OCI-LY1 (cell line): ENCODE data around the gene MYO1D.

Source experiments
- H2AFZ ChIP-seq: fragments of 200-600 bp; sonication (generic), shearing (Covaris generic); 2 replicates; pipeline ENCODE4 v1.6.0; 2014; ENCODE audit warnings: antibody characterized with exemption, mild to moderate bottlenecking, low read length
- H3F3A ChIP-seq: fragments of 200-600 bp; sonication (generic), shearing (Covaris generic); 2 replicates; pipeline ENCODE4 v1.6.0; 2014; ENCODE audit warnings: mild to moderate bottlenecking, antibody characterized with exemption, low read length, moderate library complexity; ENCODE audit not compliant: insufficient read depth
- H3K27ac ChIP-seq: fragments of 200-600 bp; sonication (generic); 2 replicates; pipeline ENCODE4 v1.5.1; 2014; ENCODE audit warnings: low read length, mixed run types, mild to moderate bottlenecking, low read depth; ENCODE audit not compliant: poor library complexity, severe bottlenecking
- H3K27me3 ChIP-seq: fragments of 200-600 bp; sonication (generic); 2 replicates; pipeline ENCODE4 v1.6.0; 2014; ENCODE audit warnings: antibody characterized with exemption, mild to moderate bottlenecking, low read length, moderate library complexity; ENCODE audit not compliant: insufficient read depth
- H3K36me3 ChIP-seq: fragments of 200-600 bp; sonication (generic); 2 replicates; pipeline ENCODE4 v1.6.1; 2014; ENCODE audit warnings: mild to moderate bottlenecking, antibody characterized with exemption, low read length, moderate library complexity, mixed read lengths; ENCODE audit not compliant: insufficient read depth
- H3K4me1 ChIP-seq: fragments of 200-600 bp; sonication (generic); 2 replicates; pipeline ENCODE4 v1.5.1; 2014; ENCODE audit warnings: mild to moderate bottlenecking, low read length, moderate library complexity; ENCODE audit not compliant: insufficient read depth, severe bottlenecking
- H3K4me2 ChIP-seq: fragments of 200-600 bp; sonication (generic), shearing (Covaris generic); 2 replicates; pipeline ENCODE4 v1.6.1; 2014; ENCODE audit warnings: low read length
- H3K4me3 ChIP-seq: fragments of 200-600 bp; sonication (generic); 2 replicates; pipeline ENCODE4 v1.5.1; 2014; ENCODE audit warnings: low read length, low read depth, mild to moderate bottlenecking, mixed read lengths; ENCODE audit not compliant: poor library complexity, severe bottlenecking
- H3K79me2 ChIP-seq: fragments of 200-600 bp; shearing (Covaris generic); 2 replicates; pipeline ENCODE4 v1.6.1; 2016; ENCODE audit warnings: mixed run types, low read length, mixed read lengths; ENCODE audit not compliant: insufficient read depth
- H3K9ac ChIP-seq: fragments of 200-600 bp; sonication (generic), shearing (Covaris generic); 2 replicates; pipeline ENCODE4 v1.6.1; 2014; ENCODE audit warnings: mild to moderate bottlenecking, low read length, mixed read lengths
- H3K9me2 ChIP-seq: fragments of 200-600 bp; sonication (generic), shearing (Covaris generic); 2 replicates; pipeline ENCODE4 v1.6.1; 2014; ENCODE audit warnings: low read depth, mild to moderate bottlenecking, low read length, mixed read lengths
- H3K9me3 ChIP-seq: fragments of 200-600 bp; shearing (Covaris generic); 2 replicates; pipeline ENCODE4 v1.6.1; 2014; ENCODE audit warnings: low read length, mixed read lengths
- H4K20me1 ChIP-seq: fragments of 200-600 bp; sonication (generic), shearing (Covaris generic); 2 replicates; pipeline ENCODE4 v1.6.0; 2016; ENCODE audit warnings: mild to moderate bottlenecking, low read length; ENCODE audit not compliant: insufficient read depth
- EZH2 ChIP-seq: fragments of 200-600 bp; sonication (generic), shearing (Covaris generic); IDR thresholded peaks from 2 replicates; pipeline ENCODE4 v1.8.0; 2017; ENCODE audit warnings: borderline replicate concordance, mixed run types, mild to moderate bottlenecking, antibody characterized with exemption, low read length, moderate library complexity, mixed read lengths
- TF ChIP-seq, protein P1 (sequence below): fragments of 200-600 bp; sonication (generic), shearing (Covaris generic); IDR thresholded peaks from 2 replicates; pipeline ENCODE4 v1.5.1; 2017; ENCODE audit warnings: mild to moderate bottlenecking, antibody characterized with exemption, low read length, moderate library complexity, mixed read lengths

The MYO1D gene

DNA sequence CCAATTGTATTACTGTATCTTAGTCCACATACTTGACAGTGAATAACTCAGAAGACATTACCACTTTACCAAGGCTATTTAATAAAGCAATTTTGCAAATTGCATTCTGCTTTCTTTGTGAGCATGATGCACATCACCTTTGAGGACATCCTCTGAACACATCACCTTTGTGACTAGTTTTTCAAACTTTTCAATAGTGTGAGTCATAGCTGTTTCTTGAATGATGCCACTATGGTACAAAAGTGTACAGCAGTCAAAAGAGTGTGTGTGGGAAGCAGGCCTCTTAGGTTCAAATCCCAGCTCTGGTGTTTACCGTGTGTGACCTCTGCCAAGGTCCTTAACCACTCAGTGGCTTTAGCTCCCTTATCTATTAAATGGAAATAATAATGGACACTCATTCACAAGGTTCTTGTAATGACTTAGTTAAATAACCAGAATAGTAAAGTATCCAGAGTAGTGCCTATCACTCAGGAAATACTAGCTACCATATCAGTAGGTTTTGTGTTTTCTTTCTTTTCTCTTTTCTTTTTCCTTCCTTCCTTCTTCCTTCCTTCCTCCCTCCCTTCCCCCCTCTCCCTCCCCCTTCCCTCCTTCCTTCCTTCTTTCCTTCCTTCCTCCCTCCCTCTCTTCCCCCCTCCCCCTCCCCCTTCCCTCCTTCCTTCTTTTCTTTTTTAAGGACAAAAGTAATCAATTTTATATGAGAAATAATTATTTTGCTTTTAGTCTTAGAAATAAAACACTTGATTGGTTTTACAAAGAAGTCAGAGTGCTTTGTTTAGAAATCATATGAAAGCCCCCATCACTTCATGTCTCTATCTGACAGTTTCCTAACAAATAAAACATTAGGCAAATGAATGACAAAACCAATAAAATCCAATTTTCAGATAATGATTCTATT, 178.9 kb downstream of the MYO1D start:
- H3K27me3 ChIP-seq, result no peaks in the 10 kb centered on the region
- H3K4me1 ChIP-seq, result no peaks in the 10 kb centered on the region
- H3K9me3 ChIP-seq, result no peaks in the 10 kb centered on the region
- H3K27ac ChIP-seq, result no peak overlapping the region
- no peaks in the 10 kb centered on the region for H3K79me2 ChIP-seq
- no peak overlapping the region for H3K9ac ChIP-seq
- H2AFZ ChIP-seq, result no peak overlapping the region
- H3K36me3 ChIP-seq, result no peaks in the 10 kb centered on the region
- no peaks in the 10 kb centered on the region for H3K9me2 ChIP-seq
- H3K4me3 ChIP-seq, result no peak overlapping the region
- no peaks in the 10 kb centered on the region for H4K20me1 ChIP-seq
- TF ChIP-seq, protein P1, sequence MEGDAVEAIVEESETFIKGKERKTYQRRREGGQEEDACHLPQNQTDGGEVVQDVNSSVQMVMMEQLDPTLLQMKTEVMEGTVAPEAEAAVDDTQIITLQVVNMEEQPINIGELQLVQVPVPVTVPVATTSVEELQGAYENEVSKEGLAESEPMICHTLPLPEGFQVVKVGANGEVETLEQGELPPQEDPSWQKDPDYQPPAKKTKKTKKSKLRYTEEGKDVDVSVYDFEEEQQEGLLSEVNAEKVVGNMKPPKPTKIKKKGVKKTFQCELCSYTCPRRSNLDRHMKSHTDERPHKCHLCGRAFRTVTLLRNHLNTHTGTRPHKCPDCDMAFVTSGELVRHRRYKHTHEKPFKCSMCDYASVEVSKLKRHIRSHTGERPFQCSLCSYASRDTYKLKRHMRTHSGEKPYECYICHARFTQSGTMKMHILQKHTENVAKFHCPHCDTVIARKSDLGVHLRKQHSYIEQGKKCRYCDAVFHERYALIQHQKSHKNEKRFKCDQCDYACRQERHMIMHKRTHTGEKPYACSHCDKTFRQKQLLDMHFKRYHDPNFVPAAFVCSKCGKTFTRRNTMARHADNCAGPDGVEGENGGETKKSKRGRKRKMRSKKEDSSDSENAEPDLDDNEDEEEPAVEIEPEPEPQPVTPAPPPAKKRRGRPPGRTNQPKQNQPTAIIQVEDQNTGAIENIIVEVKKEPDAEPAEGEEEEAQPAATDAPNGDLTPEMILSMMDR, result no peak
- TF ChIP-seq EZH2, result no peak
- H3K4me2 ChIP-seq, result no peak overlapping the region
- no peaks in the 10 kb centered on the region for H3F3A ChIP-seq

DNA sequence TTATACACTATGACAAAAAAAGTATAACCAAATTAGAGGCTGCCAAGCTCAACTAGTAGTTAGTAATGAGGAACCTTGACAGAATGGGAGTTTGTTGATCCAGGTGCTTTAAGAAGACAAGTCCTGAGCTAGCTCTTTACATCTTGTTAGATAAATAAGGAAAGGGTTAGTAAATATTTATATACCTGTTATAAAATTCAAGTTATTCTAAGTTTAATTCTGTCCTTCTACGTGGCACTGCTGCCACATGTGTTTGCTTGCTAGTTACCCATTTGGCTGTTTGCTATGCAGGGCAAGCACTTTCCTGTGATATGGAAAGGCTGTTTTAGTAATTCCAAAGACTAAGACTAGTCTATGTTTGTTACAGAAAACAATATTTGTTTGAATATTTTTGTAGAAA, 180.5 kb downstream of the MYO1D start:
- Histone ChIP-seq H3F3A (no peaks in the 10 kb centered on the region), H3K4me2 (no peak overlapping the region), H3K9me3 (no peaks in the 10 kb centered on the region), H3K27me3 (no peaks in the 10 kb centered on the region), H3K4me3 (no peak overlapping the region), H3K9ac (no peak overlapping the region), H3K36me3 (no peaks in the 10 kb centered on the region), H3K27ac (no peak overlapping the region), H3K4me1 (no peaks in the 10 kb centered on the region), H3K79me2 (no peaks in the 10 kb centered on the region), H2AFZ (no peak overlapping the region), H3K9me2 (no peaks in the 10 kb centered on the region), H4K20me1 (no peaks in the 10 kb centered on the region)
- TF ChIP-seq, protein P1, result no peak
- no peak for TF ChIP-seq EZH2

DNA sequence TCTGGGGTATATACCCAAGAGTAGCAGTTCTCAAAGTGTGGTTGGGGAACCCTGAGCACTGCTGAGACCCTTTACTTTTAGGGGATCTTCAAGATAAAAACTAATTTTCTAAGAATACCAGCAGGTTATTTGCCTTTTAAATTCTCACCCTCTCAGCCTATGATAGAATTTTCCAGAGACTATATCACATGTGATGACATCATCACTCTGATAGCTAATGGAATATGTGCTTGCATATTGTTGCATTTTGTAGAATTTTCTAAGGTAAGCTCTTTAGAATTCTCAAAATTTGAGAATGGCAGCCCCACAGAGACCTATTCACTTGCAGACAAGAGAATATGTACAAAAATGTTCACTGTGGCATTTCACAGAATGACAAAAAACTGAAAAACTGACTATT, 181.1 kb downstream of the MYO1D start:
- no peaks in the 10 kb centered on the region for H3K27me3 ChIP-seq
- no peaks in the 10 kb centered on the region for H4K20me1 ChIP-seq
- no peaks in the 10 kb centered on the region for H3K79me2 ChIP-seq
- H3K9me3 ChIP-seq, result no peaks in the 10 kb centered on the region
- H3K27ac ChIP-seq, result no peak overlapping the region
- H3K36me3 ChIP-seq, result no peaks in the 10 kb centered on the region
- H3K4me1 ChIP-seq, result no peaks in the 10 kb centered on the region
- TF ChIP-seq, protein P1, result no peak
- TF ChIP-seq EZH2, result no peak
- H2AFZ ChIP-seq, result no peak overlapping the region
- H3K9me2 ChIP-seq, result no peaks in the 10 kb centered on the region
- H3K4me3 ChIP-seq, result no peak overlapping the region
- no peaks in the 10 kb centered on the region for H3F3A ChIP-seq
- no peak overlapping the region for H3K9ac ChIP-seq
- H3K4me2 ChIP-seq, result no peak overlapping the region
